ENCODE results near the gene ASPM. TPM values are rescaled to one million over a fixed set of nuclear protein-coding genes. Genes with fewer than 3 reads are reported as not detected.

ASPM gene
- total RNA-seq, 1 donor from 2014 or later: 38.6 TPM

DNA sequence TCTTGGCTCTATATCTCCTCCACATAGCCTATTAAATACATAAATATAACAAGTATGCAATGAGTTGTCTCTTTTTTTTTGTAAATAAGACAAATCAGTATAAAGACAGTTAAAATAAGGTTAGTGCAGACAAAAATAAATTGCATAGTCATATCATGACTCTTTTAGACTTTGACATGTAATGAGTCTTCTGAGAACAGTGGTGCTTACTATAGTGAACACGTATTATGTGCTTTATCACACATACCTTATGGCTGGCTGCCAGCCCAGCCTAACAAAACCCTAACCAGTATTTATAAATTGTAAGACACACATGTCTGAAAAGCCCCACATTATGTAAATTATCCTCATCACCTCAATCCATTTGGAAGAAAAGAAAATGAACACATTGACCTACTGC is 50.3 kb downstream of the ASPM start:
- DNase-seq (ENCODE audit: extremely low spot score, unreplicated experiment): no peak
- H3K27ac Mint-ChIP-seq: no peak overlapping the region

GRCh38 chr1:197093226-197093885 is 53.1 kb downstream of the ASPM start:
- no peak overlapping the region for H3K4me3 Mint-ChIP-seq
- no peak for TF ChIP-seq CTCF (conservative IDR thresholded peaks at IDR 0.05)
- H3K9me3 Mint-ChIP-seq: no peaks in the 10 kb centered on the region
- H3K27me3 Mint-ChIP-seq: no peaks in the 10 kb centered on the region
- no peak overlapping the region for H3K27ac Mint-ChIP-seq
- H3K4me1 Mint-ChIP-seq (ENCODE audit: unreplicated experiment): no peaks in the 10 kb centered on the region
- peaks cover 17% of the 10 kb centered on the region for H3K36me3 Mint-ChIP-seq
- no peak for DNase-seq (ENCODE audit: extremely low spot score, unreplicated experiment)

More for the DNA sequence above, 50.3 kb downstream of the ASPM start:
- Mint-ChIP-seq H3K4me1 (ENCODE audit: unreplicated experiment) (no peaks in the 10 kb centered on the region), H3K9me3 (no peaks in the 10 kb centered on the region), H3K36me3 (peaks cover 15% of the 10 kb centered on the region), H3K27me3 (no peaks in the 10 kb centered on the region), H3K4me3 (no peak overlapping the region)
- TF ChIP-seq CTCF (conservative IDR thresholded peaks at IDR 0.05): no peak

- no peak for DNase-seq (ENCODE audit: extremely low spot score, unreplicated experiment)
- Mint-ChIP-seq H3K27me3 (no peaks in the 10 kb centered on the region), H3K36me3 (peaks cover 22% of the 10 kb centered on the region), H3K4me3 (no peak overlapping the region), H3K4me1 (ENCODE audit: unreplicated experiment) (no peaks in the 10 kb centered on the region), H3K27ac (no peak overlapping the region), H3K9me3 (no peaks in the 10 kb centered on the region)
- TF ChIP-seq CTCF (conservative IDR thresholded peaks at IDR 0.05): no peak
Observed at GRCh38 chr1:197092491-197093023, 53.9 kb downstream of the ASPM start.

DNA sequence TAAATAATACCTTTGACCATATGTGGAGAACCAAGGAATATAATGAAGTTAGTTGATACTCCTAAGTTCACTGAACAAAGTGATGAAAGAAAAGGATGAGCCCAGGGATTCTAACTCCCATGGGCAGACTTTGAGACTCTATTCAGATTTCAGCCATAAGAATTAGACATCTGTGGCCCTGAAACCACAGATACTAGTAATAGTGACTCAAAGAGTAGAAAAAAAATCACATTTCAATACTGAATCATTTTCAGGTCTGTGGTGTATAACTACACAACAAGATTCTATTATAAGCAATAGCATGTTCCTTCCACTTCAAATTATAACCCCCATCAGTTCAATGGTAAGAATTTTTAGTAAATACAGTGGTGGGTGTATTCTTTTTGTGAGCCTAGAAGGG is 63.0 kb downstream of the ASPM start:
- DNase-seq (ENCODE audit: extremely low spot score, unreplicated experiment): no peak
- H3K27ac Mint-ChIP-seq: no peak overlapping the region
- peaks cover 18% of the 10 kb centered on the region for H3K9me3 Mint-ChIP-seq
- no peak overlapping the region for H3K4me3 Mint-ChIP-seq
- H3K36me3 Mint-ChIP-seq: peaks cover 48% of the 10 kb centered on the region
- TF ChIP-seq CTCF (conservative IDR thresholded peaks at IDR 0.05): no peak
- no peaks in the 10 kb centered on the region for H3K27me3 Mint-ChIP-seq
- no peaks in the 10 kb centered on the region for H3K4me1 Mint-ChIP-seq (ENCODE audit: unreplicated experiment)

DNA sequence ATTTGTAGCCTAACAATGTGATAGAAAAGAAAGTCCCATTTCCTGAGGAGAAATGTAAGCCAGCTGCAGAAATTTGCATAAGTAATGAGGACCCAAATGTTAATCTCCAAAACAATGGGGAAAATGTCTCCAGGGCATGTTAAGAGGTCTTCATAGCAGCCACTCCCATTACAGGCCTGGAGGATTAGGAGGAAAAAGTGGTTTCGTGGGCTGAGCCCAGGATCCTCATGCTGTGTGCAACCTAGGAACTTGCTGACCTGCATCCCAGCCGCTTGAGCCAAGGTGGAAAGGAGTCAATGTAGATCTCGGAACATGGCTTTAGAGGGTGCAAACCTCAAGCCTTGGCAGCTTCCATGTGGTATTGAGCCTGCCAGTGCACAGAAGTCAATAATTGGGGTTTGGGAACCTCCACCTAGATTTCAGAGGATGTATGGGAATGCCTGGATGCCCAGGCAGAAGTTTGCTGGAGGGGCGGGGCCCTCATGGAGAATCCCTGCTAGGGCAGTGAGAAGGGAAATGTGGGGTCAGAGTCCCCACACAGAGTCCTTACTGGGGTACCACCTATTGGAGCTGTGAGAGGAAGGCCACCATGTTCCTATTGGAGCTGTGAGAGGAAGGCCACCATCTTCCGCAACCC is 65.2 kb downstream of the ASPM start:
- H3K27ac Mint-ChIP-seq: no peak overlapping the region
- H3K36me3 Mint-ChIP-seq: peaks cover 39% of the 10 kb centered on the region
- DNase-seq (ENCODE audit: extremely low spot score, unreplicated experiment): no peak
- no peaks in the 10 kb centered on the region for H3K4me1 Mint-ChIP-seq (ENCODE audit: unreplicated experiment)
- peaks cover 18% of the 10 kb centered on the region for H3K9me3 Mint-ChIP-seq
- TF ChIP-seq CTCF (conservative IDR thresholded peaks at IDR 0.05): no peak
- no peaks in the 10 kb centered on the region for H3K27me3 Mint-ChIP-seq
- no peak overlapping the region for H3K4me3 Mint-ChIP-seq

Data from type B pancreatic cell (in vitro differentiated cells).